Small intestine (tissue), 7 donors: ENCODE measurements around the gene SETD3. TPM values are rescaled to one million over a fixed set of nuclear protein-coding genes. Genes with fewer than 3 reads are reported as not detected.
A peak's percentile ranks its signal among the peaks of the same experiment; 100 is the strongest.

ENCODE experiments used
- DNase-seq, 2 donors: peaks; one replicate each; pipeline versions ENCODE4 v3.0.0 to v3.0.0-alpha.2; 2013
- FAIRE-seq: peaks from 2 replicates; lab custom pipeline; 2012; peaks lifted over from hg19 to GRCh38; lab: Jason Lieb, UNC
- H3K27ac ChIP-seq, 3 donors: one replicate each; pipeline ENCODE4 v1.5.1; 2013; ENCODE audit warnings: low read length in 2 of 3, mild to moderate bottlenecking in 2 of 3, control low read depth in 1 of 3, inconsistent platforms in 1 of 3, low read depth in 1 of 3, moderate library complexity in 1 of 3
- H3K27me3 ChIP-seq, 3 donors: one replicate each; pipeline ENCODE4 v1.6.1; 2013; ENCODE audit warnings: low read length in 3 of 3, inconsistent platforms in 1 of 3; ENCODE audit not compliant: control insufficient read depth in 3 of 3, insufficient read depth in 3 of 3
- H3K36me3 ChIP-seq, 3 donors: one replicate each; pipeline ENCODE4 v1.6.1; 2013; ENCODE audit warnings: low read length in 3 of 3, inconsistent platforms in 1 of 3, low read depth in 1 of 3, mild to moderate bottlenecking in 1 of 3, moderate library complexity in 1 of 3; ENCODE audit not compliant: control insufficient read depth in 3 of 3, insufficient read depth in 2 of 3
- H3K4me1 ChIP-seq, 3 donors: one replicate each; pipeline ENCODE4 v1.6.1; 2013; ENCODE audit warnings: low read length in 2 of 3, inconsistent platforms in 1 of 3, low read depth in 1 of 3, mild to moderate bottlenecking in 1 of 3, moderate library complexity in 1 of 3; ENCODE audit not compliant: control insufficient read depth in 3 of 3, insufficient read depth in 2 of 3
- H3K4me3 ChIP-seq, 3 donors: one replicate each; pipeline ENCODE4 v1.5.1; 2013; ENCODE audit warnings: low read length in 3 of 3, control low read depth in 1 of 3, inconsistent platforms in 1 of 3, low read depth in 1 of 3, mild to moderate bottlenecking in 1 of 3, moderate library complexity in 1 of 3
- H3K9me3 ChIP-seq, 2 donors: one replicate each; pipeline ENCODE4 v1.6.1; 2013; ENCODE audit warnings: low read depth in 1 of 2, low read length in 1 of 2; ENCODE audit not compliant: control insufficient read depth in 2 of 2, insufficient read depth in 1 of 2
- WGBS, 3 donors: extraction: QIAGEN DNeasy Blood & Tissue Kit; methylation state at CpG; one replicate each; pipeline ENCODE4 v1.1.7; 2013; 5-methylcytosine and 5-hydroxymethylcytosine counted together
- polyA plus RNA-seq, 4 donors: library from polyadenylated mRNA; stranded (reverse) in 3 of 4; unstranded in 1 of 4; fragments of 200-250 nt in 3 of 4; fragments of 120-200 nt in 1 of 4; gene quantifications; one replicate each; pipeline versions ENCODE4 v1.2.1 to v1.2.3, GENCODE V29; 2013
- donor health status: healthy with polysubstance abuse.
- donor health status: control.
- donor health status: control.
- donor health status: Bipolar disorder and iron deficiency.
- donor health status: healthy.

The SETD3 gene
- polyA plus RNA-seq, 4 donors: 38.1 to 61.4 (median 50.9) TPM

- no peaks in the 10 kb centered on the region for H3K9me3 ChIP-seq
- no peaks in the 10 kb centered on the region for H3K36me3 ChIP-seq
- no peaks in the 10 kb centered on the region for H3K4me1 ChIP-seq
- no peak overlapping the region for H3K27ac ChIP-seq
- DNase-seq (no peak), FAIRE-seq (no peak)
- no peak overlapping the region for H3K4me3 ChIP-seq
- 77 to 93% (median 88%) methylated on average over 6 to 8 of the region's 8 CpGs for WGBS, 3 donors
- peaks cover 0 to 5% (median 0%) of the 10 kb centered on the region in 3 donors for H3K27me3 ChIP-seq
Observed at GRCh38 chr14:99381688-99382060, 99.0 kb downstream of the SETD3 start.

DNA sequence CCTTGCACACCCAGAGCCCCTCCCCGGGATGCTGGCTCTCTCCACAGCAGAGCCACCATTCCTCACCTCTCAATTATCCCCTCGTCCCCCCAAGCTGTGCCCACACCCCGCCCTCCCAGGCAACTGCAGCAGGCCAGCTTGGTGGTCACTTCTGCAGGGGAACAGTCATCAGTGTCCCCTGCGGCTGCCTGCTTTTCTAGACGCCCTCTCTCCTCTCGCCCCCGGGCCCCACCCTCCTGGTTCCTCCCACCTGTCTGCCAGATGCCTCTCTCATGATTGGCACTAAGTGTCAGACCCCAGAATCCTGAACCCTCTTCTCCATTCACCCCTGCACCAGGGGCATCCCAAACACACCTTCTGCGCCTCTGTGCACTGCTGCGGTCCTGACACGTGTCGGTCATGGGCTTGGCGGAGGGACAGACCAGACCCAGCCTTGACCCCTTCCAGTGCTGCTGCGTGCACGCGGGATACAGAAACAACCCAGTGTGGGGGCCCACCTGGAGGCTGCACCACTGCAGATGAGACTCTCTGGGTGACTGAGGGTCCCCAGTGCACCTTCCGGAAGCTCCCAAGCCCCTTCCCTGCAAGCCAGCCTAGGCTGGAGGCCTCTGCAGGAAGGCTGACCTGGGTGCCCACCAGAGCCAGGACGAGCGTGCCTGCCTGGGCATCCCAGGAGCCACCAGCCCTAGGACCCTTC lies 99.5 kb downstream of the SETD3 start:
- Histone ChIP-seq H3K4me3 (no peak overlapping the region), H3K36me3 (no peaks in the 10 kb centered on the region), H3K27ac (no peak overlapping the region), H3K9me3 (no peaks in the 10 kb centered on the region), H3K27me3 (peaks cover 0 to 5% (median 0%) of the 10 kb centered on the region in 3 donors), H3K4me1 (no peaks in the 10 kb centered on the region)
- FAIRE-seq (no peak), DNase-seq (no peak)
- WGBS, 3 donors: 76 to 87% (median 81%) methylated on average over 18 of the region's 18 CpGs

DNA sequence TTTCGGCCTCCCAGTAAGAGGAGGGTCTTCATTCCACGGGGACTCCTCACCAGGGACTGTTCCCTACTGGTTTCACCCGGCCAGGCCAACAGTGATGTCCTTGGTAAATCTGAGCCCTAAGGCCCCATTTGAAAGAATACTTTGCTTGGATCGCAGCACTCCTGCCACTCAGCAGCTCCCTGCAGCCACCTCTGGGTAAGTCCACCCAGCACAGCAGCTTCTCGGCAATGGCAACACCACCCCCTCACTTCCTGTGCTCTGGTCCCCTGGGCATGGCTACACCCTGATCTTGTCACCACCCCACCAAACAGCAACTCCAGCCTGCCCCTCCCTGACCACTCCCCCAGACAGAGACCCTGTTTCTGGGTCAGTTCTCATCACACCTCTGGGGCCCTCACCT lies 100.3 kb downstream of the SETD3 start:
- DNase-seq (no peak), FAIRE-seq (no peak)
- Histone ChIP-seq H3K4me3 (no peak overlapping the region), H3K9me3 (no peaks in the 10 kb centered on the region), H3K4me1 (no peaks in the 10 kb centered on the region), H3K36me3 (no peaks in the 10 kb centered on the region), H3K27me3 (peaks cover 0 to 2% (median 0%) of the 10 kb centered on the region in 3 donors), H3K27ac (no peak overlapping the region)
- 56 to 69% (median 56%) methylated on average over 5 of the region's 5 CpGs for WGBS, 3 donors

- Histone ChIP-seq H3K9me3 (no peaks in the 10 kb centered on the region), H3K27me3 (peaks cover 0 to 2% (median 0%) of the 10 kb centered on the region in 3 donors), H3K27ac (no peak overlapping the region), H3K36me3 (no peaks in the 10 kb centered on the region), H3K4me3 (no peak overlapping the region), H3K4me1 (no peaks in the 10 kb centered on the region)
- FAIRE-seq (no peak), DNase-seq (peak; percentile 37 to 62)
- 7 to 38% (median 30%) methylated on average over 9 of the region's 9 CpGs for WGBS, 3 donors
Observed at GRCh38 chr14:99378782-99379214, 101.9 kb downstream of the SETD3 start.

- no peaks in the 10 kb centered on the region for H3K9me3 ChIP-seq
- H3K27ac ChIP-seq: no peak overlapping the region
- H3K27me3 ChIP-seq: peaks cover 0 to 2% (median 0%) of the 10 kb centered on the region in 3 donors
- WGBS, 3 donors: 83 to 89% (median 84%) methylated on average over 9 of the region's 9 CpGs
- DNase-seq (no peak), FAIRE-seq (no peak)
- no peaks in the 10 kb centered on the region for H3K4me1 ChIP-seq
- H3K4me3 ChIP-seq: no peak overlapping the region
- no peaks in the 10 kb centered on the region for H3K36me3 ChIP-seq
Observed at GRCh38 chr14:99377951-99378350, 102.7 kb downstream of the SETD3 start.

- no peak overlapping the region for H3K27ac ChIP-seq
- H3K36me3 ChIP-seq: no peaks in the 10 kb centered on the region
- H3K4me1 ChIP-seq: no peaks in the 10 kb centered on the region
- 83 to 93% (median 89%) methylated on average over 11 of the region's 11 CpGs for WGBS, 3 donors
- H3K9me3 ChIP-seq: no peaks in the 10 kb centered on the region
- H3K4me3 ChIP-seq: no peak overlapping the region
- FAIRE-seq (no peak), DNase-seq (no peak)
- H3K27me3 ChIP-seq: no peaks in the 10 kb centered on the region
Observed at GRCh38 chr14:99374964-99375363, 105.7 kb downstream of the SETD3 start.

DNA sequence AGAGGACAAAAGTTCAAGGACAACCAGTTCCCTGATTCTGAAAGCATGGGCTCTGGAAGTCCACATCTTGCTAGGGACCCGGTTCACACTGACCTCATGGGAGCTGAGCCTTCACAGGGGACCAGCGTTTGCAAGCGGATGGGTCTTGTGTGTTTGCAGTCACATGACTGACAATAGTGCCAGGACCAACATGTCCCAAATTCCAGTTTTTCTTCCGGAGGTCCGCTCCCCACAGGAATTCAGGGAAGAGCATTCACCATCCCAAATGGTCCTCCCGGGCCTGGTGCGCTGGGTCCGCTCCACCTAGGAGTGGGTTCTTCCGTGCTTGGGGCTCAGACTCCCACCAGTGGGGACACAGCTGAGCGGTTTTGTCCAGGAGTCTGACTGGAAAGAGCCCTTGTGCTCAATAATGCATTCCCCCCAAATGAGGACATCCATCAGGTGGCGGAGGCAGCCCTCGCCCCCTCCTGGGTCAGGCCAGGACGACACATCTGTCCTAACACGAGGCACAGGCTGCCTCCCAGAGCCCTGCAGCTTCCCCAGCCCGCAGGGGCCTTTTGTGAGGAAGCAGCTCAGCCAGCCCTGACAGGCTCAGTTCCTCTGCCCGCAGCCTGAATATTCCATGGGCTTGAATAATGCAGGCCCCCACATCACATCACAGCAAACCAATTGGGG lies 116.9 kb downstream of the SETD3 start:
- FAIRE-seq: no peak

DNA sequence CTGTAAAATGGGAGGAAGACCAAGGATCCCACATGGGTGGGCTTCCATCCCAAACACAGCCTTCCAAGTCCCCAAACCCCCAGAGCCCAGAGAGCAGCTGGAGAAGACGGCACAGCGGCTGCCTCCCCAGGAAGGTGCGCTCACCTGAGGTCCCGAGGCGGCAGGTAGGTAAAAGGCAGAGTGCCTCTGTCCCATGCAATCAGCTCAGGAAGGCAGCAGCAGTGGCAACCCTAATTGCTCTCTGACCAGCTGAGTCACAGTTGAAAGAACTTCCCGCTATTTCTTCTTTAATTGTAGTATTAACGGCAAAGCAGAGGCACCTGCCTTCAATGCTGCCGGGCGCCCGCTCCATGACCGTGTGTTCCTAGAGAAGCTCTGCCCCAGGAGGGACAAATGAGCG lies 117.6 kb downstream of the SETD3 start:
- FAIRE-seq (no peak), DNase-seq (peak in 1 of 2 donors; percentile 66)
- H3K4me1 ChIP-seq: no peaks in the 10 kb centered on the region
- WGBS, 3 donors: 20 to 69% (median 34%) methylated on average over 12 of the region's 12 CpGs
- no peak overlapping the region for H3K4me3 ChIP-seq
- no peaks in the 10 kb centered on the region for H3K27me3 ChIP-seq
- no peaks in the 10 kb centered on the region for H3K36me3 ChIP-seq
- H3K27ac ChIP-seq: no peak overlapping the region
- H3K9me3 ChIP-seq: peaks cover 0 to 2% of the 10 kb centered on the region in 2 donors

More for the DNA sequence above, 116.9 kb downstream of the SETD3 start:
- no peak for DNase-seq
- Histone ChIP-seq H3K4me3 (no peak overlapping the region), H3K27ac (no peak overlapping the region), H3K27me3 (no peaks in the 10 kb centered on the region), H3K36me3 (no peaks in the 10 kb centered on the region), H3K4me1 (no peaks in the 10 kb centered on the region), H3K9me3 (peaks cover 0 to 2% of the 10 kb centered on the region in 2 donors)
- 82 to 88% (median 87%) methylated on average over 16 of the region's 16 CpGs for WGBS, 3 donors
